ENCODE measurements around the gene ZNF503.
A peak's percentile ranks its signal among the peaks of the same experiment; 100 is the strongest.

The ZNF503 gene

GRCh38 chr10:75406462-75407223 is 5.1 kb upstream of the ZNF503 start:
- ATAC-seq, result no peak

GRCh38 chr10:75405598-75406461 is 4.3 kb upstream of the ZNF503 start:
- no peak for ATAC-seq

GRCh38 chr10:75404815-75405597 is 3.4 kb upstream of the ZNF503 start:
- no peak for ATAC-seq

GRCh38 chr10:75403939-75404814 is 2.6 kb upstream of the ZNF503 start:
- ATAC-seq, result no peak

GRCh38 chr10:75403144-75403938 is 1.8 kb upstream of the ZNF503 start:
- no peak for ATAC-seq

- peak in 1 of 2 donors; percentile 15 for ATAC-seq
Observed at GRCh38 chr10:75402486-75403143, 1.1 kb upstream of the ZNF503 start.

- ATAC-seq, result peak; percentile 21 to 25
Observed at GRCh38 chr10:75400771-75401568, 594 bp downstream of the ZNF503 start.

- ATAC-seq, result no peak
Observed at GRCh38 chr10:75400163-75400770, 1.3 kb downstream of the ZNF503 start.

GRCh38 chr10:75399461-75400162 is 2.0 kb downstream of the ZNF503 start:
- ATAC-seq, result peak; percentile 25 to 34

GRCh38 chr10:75398692-75399460 is 2.7 kb downstream of the ZNF503 start:
- ATAC-seq, result no peak

GRCh38 chr10:75398200-75398691 is 3.3 kb downstream of the ZNF503 start:
- no peak for ATAC-seq

GRCh38 chr10:75397496-75398199 is 3.9 kb downstream of the ZNF503 start:
- ATAC-seq, result no peak

- ATAC-seq, result no peak
Observed at GRCh38 chr10:75396631-75397495, 4.7 kb downstream of the ZNF503 start.

- no peak for ATAC-seq
Observed at GRCh38 chr10:75395932-75396630, 5.5 kb downstream of the ZNF503 start.
